ENCODE results near the gene UBR4. TPM values are rescaled to one million over a fixed set of nuclear protein-coding genes. Genes with fewer than 3 reads are reported as not detected.

The UBR4 gene
- total RNA-seq, 3 donors from 2014 or later: 114 to 145 (median 140) TPM

GRCh38 chr1:19028110-19028509, 182.0 kb downstream of the UBR4 start:
- Histone ChIP-seq H3K27ac (peak overlapping the region in 1 of 2 donors; percentile 23), H3K36me3 (no peaks in the 10 kb centered on the region), H3K4me1 (no peaks in the 10 kb centered on the region), H3K4me3 (no peak overlapping the region), H3K27me3 (no peaks in the 10 kb centered on the region), H3K9me3 (no peaks in the 10 kb centered on the region)
- TF ChIP-seq POLR2A (IDR thresholded peaks at IDR 0.05) (no peak), POLR2AphosphoS5 (IDR thresholded peaks at IDR 0.05) (no peak), CTCF (IDR thresholded peaks at IDR 0.05) (no peak)
- intact Hi-C loops (cut with DNase I; ENCODE audit: low total_unique reads): loop anchor here (10.0 kb wide), 1 partner anchor 413 kb away; no protein-coding TSS in a partner anchor
- DNase-seq (ENCODE audit: low spot score in 2 of 2): no peak

Other genes starting within 250 kb of the UBR4 start
- 10 to 100 TPM; 22.3 to 42.3 (median 32.3) TPM for gene EMC1, start 41.3 kb upstream of the UBR4 start, total RNA-seq
- gene MRTO4, start 41.5 kb upstream of the UBR4 start, total RNA-seq: 10 to 100 TPM; 18.9 to 35.4 (median 27.4) TPM
- 1 to 10 TPM; 1.4 to 7.9 (median 5.1) TPM for gene AKR7A3, start 78.5 kb upstream of the UBR4 start, total RNA-seq
- 100 to 1,000 TPM in 1 of 3 donors, 10 to 100 TPM in 2; 65.9 to 116 (median 80.5) TPM for gene AKR7A2, start 101.9 kb upstream of the UBR4 start, total RNA-seq
- gene SLC66A1, start 102.1 kb upstream of the UBR4 start, total RNA-seq: 10 to 100 TPM in 2 of 3 donors, 1 to 10 TPM in 1; 6.2 to 13.9 (median 13.1) TPM